SK-N-MC (cell line): ENCODE results near the gene PAQR7.

Experiments
- EZH2 ChIP-seq: fragments of 200-600 bp; sonication (generic); IDR thresholded peaks from one replicate; pipeline ENCODE4 v1.6.1; 2017; ENCODE audit warnings: antibody characterized with exemption
- FOXP2 ChIP-seq: optimal IDR thresholded peaks from 2 replicates; pipeline ENCODE3; 2011; ENCODE audit warnings: mild to moderate bottlenecking, moderate library complexity; ENCODE audit not compliant: insufficient read depth; ENCODE audit errors: extremely low read length, control extremely low read depth
- POLR2AphosphoS5 ChIP-seq: IDR thresholded peaks from 2 replicates; pipeline ENCODE4 v1.6.1; 2012; ENCODE audit warnings: mild to moderate bottlenecking, low read depth, low read length, borderline replicate concordance

DNA sequence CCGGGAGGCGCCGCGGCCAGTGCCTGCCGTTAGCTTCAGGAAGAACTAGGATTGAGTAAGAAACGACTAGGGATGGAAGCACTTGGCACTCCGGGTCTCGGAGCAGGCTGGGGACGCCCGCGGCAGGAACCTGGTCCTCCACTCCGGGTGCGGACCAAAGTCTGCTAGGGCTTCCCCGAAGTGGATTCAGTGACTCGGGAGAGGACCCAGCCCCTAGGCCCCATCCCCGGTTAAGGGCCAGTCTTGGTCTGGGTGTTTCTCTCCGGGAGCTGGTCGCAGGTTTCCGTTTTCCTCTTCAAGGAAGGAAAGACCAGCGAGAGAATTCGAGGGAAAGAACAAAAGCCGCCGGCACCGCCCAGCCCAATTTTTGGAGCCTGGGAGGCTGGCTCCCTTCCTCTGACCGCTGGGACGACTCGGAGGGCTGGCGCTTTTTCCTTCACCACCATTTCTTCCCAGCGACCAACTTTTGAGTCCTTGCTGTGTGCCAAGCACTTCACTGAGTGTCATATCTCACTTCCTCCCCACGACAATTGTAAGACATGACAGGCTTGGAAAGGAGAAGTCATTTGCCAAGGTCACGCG lies 47.6 kb upstream of the PAQR7 start:
- TF ChIP-seq POLR2AphosphoS5 (no peak), EZH2 (no peak), FOXP2 (no peak)
